ENCODE results near the gene SEC24D. TPM values are rescaled to one million over a fixed set of nuclear protein-coding genes. Genes with fewer than 3 reads are reported as not detected.
A peak's percentile ranks its signal among the peaks of the same experiment; 100 is the strongest.

SEC24D gene
- total RNA-seq, 1 donor from 2014 or later, result 138 TPM

GRCh38 chr4:118765399-118765798 lies 70.5 kb downstream of the SEC24D start:
- H3K4me3 Mint-ChIP-seq (ENCODE audit: unreplicated experiment), result no peak overlapping the region
- H3K27ac Mint-ChIP-seq (ENCODE audit: unreplicated experiment), result peak overlapping the region; percentile 85
- H3K27me3 Mint-ChIP-seq (ENCODE audit: unreplicated experiment), result no peaks in the 10 kb centered on the region
- TF ChIP-seq CTCF (IDR thresholded peaks at IDR 0.05), result no peak
- peaks cover 39% of the 10 kb centered on the region for H3K36me3 Mint-ChIP-seq (ENCODE audit: unreplicated experiment)
- no peak for DNase-seq (ENCODE audit: extremely low spot score, unreplicated experiment)
- peaks cover 80% of the 10 kb centered on the region for H3K4me1 Mint-ChIP-seq (ENCODE audit: unreplicated experiment)
- H3K9me3 Mint-ChIP-seq (ENCODE audit: unreplicated experiment), result no peaks in the 10 kb centered on the region

GRCh38 chr4:118762730-118763477 lies 73.0 kb downstream of the SEC24D start:
- Mint-ChIP-seq H3K27ac (ENCODE audit: unreplicated experiment) (peak overlapping the region; percentile 72), H3K4me1 (ENCODE audit: unreplicated experiment) (peaks cover 83% of the 10 kb centered on the region), H3K4me3 (ENCODE audit: unreplicated experiment) (no peak overlapping the region), H3K27me3 (ENCODE audit: unreplicated experiment) (no peaks in the 10 kb centered on the region), H3K9me3 (ENCODE audit: unreplicated experiment) (no peaks in the 10 kb centered on the region), H3K36me3 (ENCODE audit: unreplicated experiment) (peaks cover 54% of the 10 kb centered on the region)
- DNase-seq (ENCODE audit: extremely low spot score, unreplicated experiment), result no peak
- TF ChIP-seq CTCF (IDR thresholded peaks at IDR 0.05), result no peak

- Mint-ChIP-seq H3K27me3 (ENCODE audit: unreplicated experiment) (no peaks in the 10 kb centered on the region), H3K9me3 (ENCODE audit: unreplicated experiment) (no peaks in the 10 kb centered on the region)
Measured at GRCh38 chr4:118762155-118762554, 73.8 kb downstream of the SEC24D start.

GRCh38 chr4:118761397-118762016 lies 74.4 kb downstream of the SEC24D start:
- H3K9me3 Mint-ChIP-seq (ENCODE audit: unreplicated experiment), result no peaks in the 10 kb centered on the region
- no peaks in the 10 kb centered on the region for H3K27me3 Mint-ChIP-seq (ENCODE audit: unreplicated experiment)
- H3K27ac Mint-ChIP-seq (ENCODE audit: unreplicated experiment), result peak overlapping the region; percentile 28
- no peak overlapping the region for H3K4me3 Mint-ChIP-seq (ENCODE audit: unreplicated experiment)
- no peak for DNase-seq (ENCODE audit: extremely low spot score, unreplicated experiment)
- H3K36me3 Mint-ChIP-seq (ENCODE audit: unreplicated experiment), result peaks cover 52% of the 10 kb centered on the region
- H3K4me1 Mint-ChIP-seq (ENCODE audit: unreplicated experiment), result peaks cover 78% of the 10 kb centered on the region
- no peak for TF ChIP-seq CTCF (IDR thresholded peaks at IDR 0.05)

More at GRCh38 chr4:118762155-118762554, 73.8 kb downstream of the SEC24D start:
- no peak for DNase-seq (ENCODE audit: extremely low spot score, unreplicated experiment)
- H3K36me3 Mint-ChIP-seq (ENCODE audit: unreplicated experiment), result peaks cover 55% of the 10 kb centered on the region
- no peak for TF ChIP-seq CTCF (IDR thresholded peaks at IDR 0.05)
- H3K4me3 Mint-ChIP-seq (ENCODE audit: unreplicated experiment), result no peak overlapping the region
- peaks cover 84% of the 10 kb centered on the region for H3K4me1 Mint-ChIP-seq (ENCODE audit: unreplicated experiment)
- H3K27ac Mint-ChIP-seq (ENCODE audit: unreplicated experiment), result peak overlapping the region; percentile 28

GRCh38 chr4:118760493-118760892 lies 75.4 kb downstream of the SEC24D start:
- H3K9me3 Mint-ChIP-seq (ENCODE audit: unreplicated experiment), result no peaks in the 10 kb centered on the region
- peaks cover 54% of the 10 kb centered on the region for H3K36me3 Mint-ChIP-seq (ENCODE audit: unreplicated experiment)
- no peak for DNase-seq (ENCODE audit: extremely low spot score, unreplicated experiment)
- no peak overlapping the region for H3K4me3 Mint-ChIP-seq (ENCODE audit: unreplicated experiment)
- peaks cover 76% of the 10 kb centered on the region for H3K4me1 Mint-ChIP-seq (ENCODE audit: unreplicated experiment)
- no peak overlapping the region for H3K27ac Mint-ChIP-seq (ENCODE audit: unreplicated experiment)
- H3K27me3 Mint-ChIP-seq (ENCODE audit: unreplicated experiment), result no peaks in the 10 kb centered on the region
- TF ChIP-seq CTCF (IDR thresholded peaks at IDR 0.05), result no peak
